Liver (tissue), 9 donors: ENCODE results near the gene SH3BP2. TPM values are rescaled to one million over a fixed set of nuclear protein-coding genes. Genes with fewer than 3 reads are reported as not detected.

ENCODE experiments used
- DNase-seq: peaks from one replicate; pipeline ENCODE4 v3.0.0-alpha.2; 2017; ENCODE audit warnings: low spot score
- H3K27ac ChIP-seq, 2 donors: one replicate each; pipeline ENCODE4 v1.7.0; 2013; ENCODE audit warnings: inconsistent platforms in 2 of 2, low read length in 2 of 2, control low read depth in 1 of 2, low read depth in 1 of 2, mild to moderate bottlenecking in 1 of 2
- H3K27me3 ChIP-seq, 4 donors: one replicate each; pipeline versions ENCODE4 v1.6.1 to v1.7.0; 2013; ENCODE audit warnings: low read length in 3 of 4, inconsistent platforms in 1 of 4, mild to moderate bottlenecking in 1 of 4, moderate library complexity in 1 of 4; ENCODE audit not compliant: control insufficient read depth in 4 of 4, insufficient read depth in 4 of 4
- H3K36me3 ChIP-seq, 4 donors: one replicate each; pipeline versions ENCODE4 v1.6.1 to v1.7.0; 2013; ENCODE audit warnings: low read length in 3 of 4, mild to moderate bottlenecking in 3 of 4, low read depth in 1 of 4, moderate library complexity in 1 of 4; ENCODE audit not compliant: control insufficient read depth in 4 of 4, insufficient read depth in 3 of 4
- H3K4me1 ChIP-seq, 4 donors: one replicate each; pipeline versions ENCODE4 v1.6.1 to v1.7.0; 2013; ENCODE audit warnings: low read length in 3 of 4, mild to moderate bottlenecking in 3 of 4, moderate library complexity in 1 of 4; ENCODE audit not compliant: control insufficient read depth in 4 of 4, insufficient read depth in 4 of 4
- H3K4me3 ChIP-seq, 3 donors: one replicate each; pipeline versions ENCODE4 v1.6.1 to v1.7.0; 2013; ENCODE audit warnings: low read length in 3 of 3, control low read depth in 1 of 3, low read depth in 1 of 3, mild to moderate bottlenecking in 1 of 3
- H3K9ac ChIP-seq, 2 donors: one replicate each; pipeline ENCODE4 v1.7.0; 2013; ENCODE audit warnings: low read length in 2 of 2, mild to moderate bottlenecking in 2 of 2, moderate library complexity in 2 of 2, control low read depth in 1 of 2, low read depth in 1 of 2
- H3K9me3 ChIP-seq, 4 donors: one replicate each; pipeline versions ENCODE4 v1.6.1 to v1.7.0; 2013; ENCODE audit warnings: low read length in 3 of 4; ENCODE audit not compliant: control insufficient read depth in 4 of 4
- ATF3 ChIP-seq: IDR thresholded peaks from 2 replicates; pipeline ENCODE4 v1.6.1; 2016; ENCODE audit warnings: antibody characterized with exemption
- CTCF ChIP-seq: fragments of 150-350 bp; IDR thresholded peaks from 2 replicates; pipeline ENCODE4 v1.5.1; 2017; ENCODE audit warnings: improper control_type of control experiment, low read depth, low read length; ENCODE audit not compliant: missing input control
- GABPA ChIP-seq, 2 donors: IDR thresholded peaks in 1 of 2; conservative IDR thresholded peaks in 1 of 2; 2 replicates each; pipeline ENCODE4 v1.6.1; 2016; ENCODE audit warnings: antibody characterized with exemption in 2 of 2, mild to moderate bottlenecking in 1 of 2, moderate library complexity in 1 of 2
- HNF4A ChIP-seq, 2 donors: conservative IDR thresholded peaks; 2 replicates each; pipeline ENCODE4 v1.6.1; 2016; ENCODE audit warnings: antibody characterized with exemption in 2 of 2, mild to moderate bottlenecking in 2 of 2
- HNF4G ChIP-seq: IDR thresholded peaks from 2 replicates; pipeline ENCODE4 v1.6.1; 2016; ENCODE audit warnings: antibody characterized with exemption
- JUND ChIP-seq, 2 donors: IDR thresholded peaks; 2 replicates each; pipeline ENCODE4 v1.6.1; 2016; ENCODE audit warnings: antibody characterized with exemption in 2 of 2
- NR2F2 ChIP-seq: IDR thresholded peaks from 2 replicates; pipeline ENCODE4 v1.6.1; 2016; ENCODE audit warnings: antibody characterized with exemption
- RXRA ChIP-seq, 2 donors: IDR thresholded peaks; 2 replicates each; pipeline ENCODE4 v1.6.1; 2017 to 2018; ENCODE audit warnings: antibody characterized with exemption in 2 of 2, mild to moderate bottlenecking in 1 of 2
- YY1 ChIP-seq: IDR thresholded peaks from 2 replicates; pipeline ENCODE4 v1.6.1; 2016; ENCODE audit warnings: antibody characterized with exemption, mild to moderate bottlenecking
- WGBS: extraction: QIAGEN DNeasy Blood & Tissue Kit; methylation state at CpG from one replicate; pipeline ENCODE4 v1.1.7; 2013; 5-methylcytosine and 5-hydroxymethylcytosine counted together
- polyA plus RNA-seq, 2 donors: library from polyadenylated mRNA; stranded (reverse) in 1 of 2; unstranded in 1 of 2; fragments of 200-250 nt in 1 of 2; fragments of >200 nt in 1 of 2; fragmentation: Nextera tagmentation in 1 of 2; extraction: Ambion mirVana in 1 of 2; gene quantifications; one replicate each; pipeline versions ENCODE4 v1.2.1 to v1.2.3, GENCODE V29; 2013 to 2015
- total RNA-seq, 2 donors: library from RNA; depleted of rRNA; stranded (reverse); fragments of >200 nt; gene quantifications; one replicate each; pipeline ENCODE4 v1.2.3, GENCODE V29; 2014
- TF ChIP-seq, protein P1 (sequence below): IDR thresholded peaks from 2 replicates; pipeline ENCODE4 v1.6.1; 2016; ENCODE audit warnings: antibody characterized with exemption
- TF ChIP-seq, protein P2 (sequence below): IDR thresholded peaks from 2 replicates; pipeline ENCODE4 v1.6.1; 2016; ENCODE audit warnings: antibody characterized with exemption
- donor health status: healthy.
- donor health status: healthy.
- donor health status: healthy.
- donor health status: healthy.
- donor health status: healthy.

Gene SH3BP2
- total and polyA plus RNA-seq, 4 donors = 17.9 to 80.2 (median 38.5) TPM

DNA sequence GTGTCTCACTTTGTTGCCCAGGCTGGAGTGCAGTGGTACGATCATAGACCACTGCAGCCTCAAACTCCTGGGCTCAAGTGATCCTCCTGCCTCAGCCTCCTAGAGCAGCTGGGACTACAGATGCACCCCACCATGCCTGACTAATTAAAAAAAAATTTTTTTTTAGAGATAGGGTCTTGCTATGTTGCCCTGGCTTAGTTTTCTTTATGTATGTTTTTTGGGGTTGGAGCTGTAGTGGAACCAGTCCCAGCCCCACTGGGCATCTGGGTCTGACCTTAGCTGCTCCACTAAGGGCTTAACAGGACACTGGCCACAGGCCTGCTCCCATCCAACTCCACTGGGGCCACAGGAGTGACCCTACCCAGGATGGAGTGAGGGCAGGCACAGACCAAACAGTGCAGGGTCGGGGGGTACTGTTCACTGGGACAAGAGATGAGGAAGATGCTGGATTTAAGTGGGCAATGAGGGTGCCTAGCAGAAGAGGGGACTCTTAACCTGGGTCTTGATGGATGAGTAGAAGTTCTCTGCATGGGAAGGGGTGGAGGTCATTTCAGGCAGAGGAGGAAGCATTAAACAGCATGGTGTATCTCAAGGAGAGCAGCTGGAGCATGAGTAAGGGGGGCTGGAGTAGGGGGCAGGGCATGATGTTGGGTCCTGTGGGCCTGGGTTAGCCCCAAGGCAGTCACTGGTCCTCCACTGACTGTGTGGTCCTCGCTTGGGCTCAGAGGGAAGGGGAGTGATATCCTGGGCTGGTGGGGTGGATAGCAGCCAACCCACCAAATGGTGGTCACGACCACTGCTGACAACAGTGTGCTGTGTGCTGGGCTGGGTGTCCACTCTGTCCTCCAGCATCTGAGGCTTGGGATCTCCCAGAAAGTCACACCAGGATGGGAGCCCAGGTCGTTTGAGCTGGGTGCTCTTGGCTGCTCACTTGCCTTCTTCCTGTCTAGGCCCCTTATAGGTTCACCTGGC, 26.6 kb downstream of the SH3BP2 start:
- H3K36me3 ChIP-seq = peaks cover 3 to 25% (median 8%) of the 10 kb centered on the region in 4 donors
- WGBS = 87% methylated on average over 5 of the region's 5 CpGs
- H3K4me1 ChIP-seq = peaks cover 3 to 26% (median 16%) of the 10 kb centered on the region in 4 donors
- no peak overlapping the region for H3K4me3 ChIP-seq
- H3K27ac ChIP-seq = no peak overlapping the region
- TF ChIP-seq JUND (IDR thresholded peaks at IDR 0.05) (no peak), HNF4G (no peak), RXRA (IDR thresholded peaks at IDR 0.05) (no peak), CTCF (no peak), HNF4A (conservative IDR thresholded peaks at IDR 0.05) (no peak), NR2F2 (no peak), YY1 (no peak), ATF3 (no peak)
- TF ChIP-seq, protein P1, sequence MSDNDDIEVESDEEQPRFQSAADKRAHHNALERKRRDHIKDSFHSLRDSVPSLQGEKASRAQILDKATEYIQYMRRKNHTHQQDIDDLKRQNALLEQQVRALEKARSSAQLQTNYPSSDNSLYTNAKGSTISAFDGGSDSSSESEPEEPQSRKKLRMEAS = no peak
- no peak for DNase-seq
- no peak overlapping the region for H3K9ac ChIP-seq
- H3K9me3 ChIP-seq = no peaks in the 10 kb centered on the region
- H3K27me3 ChIP-seq = no peaks in the 10 kb centered on the region

GRCh38 chr4:2820216-2820982, 27.5 kb downstream of the SH3BP2 start:
- 90% methylated on average over 13 of the region's 13 CpGs for WGBS

More at GRCh38 chr4:2820216-2820982, 27.5 kb downstream of the SH3BP2 start:
- DNase-seq = no peak
- Histone ChIP-seq H3K4me3 (no peak overlapping the region), H3K27ac (no peak overlapping the region), H3K9ac (no peak overlapping the region), H3K36me3 (peaks cover 5 to 34% (median 10%) of the 10 kb centered on the region in 4 donors), H3K9me3 (no peaks in the 10 kb centered on the region), H3K4me1 (peaks cover 3 to 23% (median 16%) of the 10 kb centered on the region in 4 donors), H3K27me3 (no peaks in the 10 kb centered on the region)
- TF ChIP-seq HNF4A (conservative IDR thresholded peaks at IDR 0.05) (no peak), CTCF (no peak), GABPA (IDR thresholded peaks at IDR 0.05 in 1 of 2, conservative IDR thresholded peaks at IDR 0.05 in 1 of 2) (no peak), ATF3 (no peak), RXRA (IDR thresholded peaks at IDR 0.05) (no peak)
- TF ChIP-seq, protein P2, sequence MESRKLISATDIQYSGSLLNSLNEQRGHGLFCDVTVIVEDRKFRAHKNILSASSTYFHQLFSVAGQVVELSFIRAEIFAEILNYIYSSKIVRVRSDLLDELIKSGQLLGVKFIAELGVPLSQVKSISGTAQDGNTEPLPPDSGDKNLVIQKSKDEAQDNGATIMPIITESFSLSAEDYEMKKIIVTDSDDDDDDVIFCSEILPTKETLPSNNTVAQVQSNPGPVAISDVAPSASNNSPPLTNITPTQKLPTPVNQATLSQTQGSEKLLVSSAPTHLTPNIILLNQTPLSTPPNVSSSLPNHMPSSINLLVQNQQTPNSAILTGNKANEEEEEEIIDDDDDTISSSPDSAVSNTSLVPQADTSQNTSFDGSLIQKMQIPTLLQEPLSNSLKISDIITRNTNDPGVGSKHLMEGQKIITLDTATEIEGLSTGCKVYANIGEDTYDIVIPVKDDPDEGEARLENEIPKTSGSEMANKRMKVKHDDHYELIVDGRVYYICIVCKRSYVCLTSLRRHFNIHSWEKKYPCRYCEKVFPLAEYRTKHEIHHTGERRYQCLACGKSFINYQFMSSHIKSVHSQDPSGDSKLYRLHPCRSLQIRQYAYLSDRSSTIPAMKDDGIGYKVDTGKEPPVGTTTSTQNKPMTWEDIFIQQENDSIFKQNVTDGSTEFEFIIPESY = no peak
